Ascending aorta (tissue), 2 donors: ENCODE results near the gene MFSD11. TPM values are rescaled to one million over a fixed set of nuclear protein-coding genes. Genes with fewer than 3 reads are reported as not detected.

ENCODE experiments used
- DNase-seq, 2 donors: peaks; one replicate each; pipeline ENCODE4 v3.0.0-alpha.2; 2019; ENCODE audit warnings: low spot score in 2 of 2
- H3K27ac ChIP-seq, 2 donors: fragments of 200-600 bp; sonication (generic); one replicate each; pipeline ENCODE4 v1.5.1; 2016 to 2017; ENCODE audit warnings: mild to moderate bottlenecking in 1 of 2
- H3K27me3 ChIP-seq: fragments of 200-600 bp; sonication (generic); one replicate; pipeline ENCODE4 v1.5.1; 2017
- H3K36me3 ChIP-seq, 2 donors: fragments of 200-600 bp; sonication (generic); one replicate each; pipeline ENCODE4 v1.5.1; 2016
- H3K4me1 ChIP-seq, 2 donors: fragments of 200-600 bp; sonication (generic); one replicate each; pipeline ENCODE4 v1.5.1; 2016 to 2017; ENCODE audit warnings: mild to moderate bottlenecking in 1 of 2
- H3K4me3 ChIP-seq, 2 donors: fragments of 200-600 bp; sonication (generic); one replicate each; pipeline ENCODE4 v1.5.1; 2016 to 2017; ENCODE audit warnings: mild to moderate bottlenecking in 1 of 2
- H3K9me3 ChIP-seq, 2 donors: fragments of 200-600 bp; sonication (generic); one replicate each; pipeline ENCODE4 v1.5.1; 2016
- CTCF ChIP-seq, 3 experiments: fragments of 200-600 bp in 2 of 3; fragments of 450-650 bp in 1 of 3; sonication (generic) in 2 of 3; IDR thresholded peaks; one replicate each; pipeline ENCODE4 v1.5.1; 2016 to 2019; ENCODE audit warnings: antibody characterized with exemption in 3 of 3, mild to moderate bottlenecking in 1 of 3, moderate library complexity in 1 of 3
- intact Hi-C: fragments of 100-400 bp; cut with DNase I; formaldehyde crosslinking; loops from one replicate; pipeline ENCODE4 v1.15.1; 2023
- total RNA-seq: library from RNA; depleted of rRNA; stranded (reverse); fragments of >200 nt; gene quantifications from one replicate; pipeline ENCODE4 v1.1.0, GENCODE V29; 2016

Gene MFSD11
- total RNA-seq, 1 donor from 2014 or later = 13.4 TPM

- H3K9me3 ChIP-seq = no peaks in the 10 kb centered on the region
- no peaks in the 10 kb centered on the region for H3K4me1 ChIP-seq
- H3K27me3 ChIP-seq = no peaks in the 10 kb centered on the region
- intact Hi-C loops = no loop called here
- H3K36me3 ChIP-seq = no peaks in the 10 kb centered on the region
- DNase-seq = no peak
- no peak for TF ChIP-seq CTCF (IDR thresholded peaks at IDR 0.05)
- H3K27ac ChIP-seq = no peak overlapping the region
- H3K4me3 ChIP-seq = no peak overlapping the region
Measured at GRCh38 chr17:76827736-76828135, 89.8 kb downstream of the MFSD11 start.

Other genes starting within 250 kb of the MFSD11 start
- gene RHBDF2, start 236.7 kb upstream of the MFSD11 start, total RNA-seq = 12.7 TPM
- 60.7 TPM for gene CYGB, start 200.4 kb upstream of the MFSD11 start, total RNA-seq
- gene PRCD, start 198.1 kb upstream of the MFSD11 start, total RNA-seq = 0.43 TPM
- 15.8 TPM for gene ST6GALNAC2, start 152.3 kb upstream of the MFSD11 start, total RNA-seq
- 3.4 TPM for gene ST6GALNAC1, start 94.4 kb upstream of the MFSD11 start, total RNA-seq
- gene MXRA7, start 27.2 kb upstream of the MFSD11 start, total RNA-seq = 122 TPM
- gene JMJD6, start 11.5 kb upstream of the MFSD11 start, total RNA-seq = 29.4 TPM
- gene METTL23, start 11.3 kb upstream of the MFSD11 start, total RNA-seq = 31.2 TPM
- 429 TPM for gene SRSF2, start 788 bp upstream of the MFSD11 start, total RNA-seq
- not detected for gene MGAT5B, start 130.3 kb downstream of the MFSD11 start, total RNA-seq